Fibroblast of lung (primary cell): ENCODE measurements around the gene TMEM232.

ENCODE experiments used
- CTCF ChIP-seq, 2 donors: IDR thresholded peaks in 1 of 2; conservative IDR thresholded peaks in 1 of 2; 1 replicate in 1 of 2; 2 replicates in 1 of 2; pipeline ENCODE4 v1.5.1; 2011 to 2012; ENCODE audit warnings: low read length in 2 of 2, control low read depth in 1 of 2, inconsistent platforms in 1 of 2, low read depth in 1 of 2, mild to moderate bottlenecking in 1 of 2
- EZH2 ChIP-seq: IDR thresholded peaks from 2 replicates; pipeline ENCODE4 v1.5.1; 2012; ENCODE audit warnings: low read length, control low read depth, mild to moderate bottlenecking; ENCODE audit errors: missing control alignments

DNA sequence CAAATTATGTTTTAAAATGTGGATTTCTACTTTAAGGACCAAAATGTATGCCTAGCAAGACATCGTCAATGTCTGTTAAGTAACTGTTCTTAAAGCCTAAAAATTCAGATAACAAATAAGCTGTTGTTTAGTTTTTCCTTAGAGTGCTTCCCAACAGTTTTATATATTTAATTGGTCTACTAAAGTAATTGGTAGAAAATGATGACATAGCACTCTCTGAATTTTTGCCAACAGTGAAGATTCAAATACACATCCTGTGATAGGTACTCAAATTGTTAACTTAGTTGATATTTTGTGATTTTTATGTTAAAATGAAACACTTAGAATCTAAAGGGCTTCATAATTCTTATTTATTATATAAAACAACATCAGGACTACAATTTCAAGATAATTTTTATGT, 107.5 kb downstream of the TMEM232 start:
- TF ChIP-seq CTCF (conservative IDR thresholded peaks at IDR 0.05 in 1 of 2, IDR thresholded peaks at IDR 0.05 in 1 of 2; ENCODE audit: low read depth in 1 of 2, low read length in 2 of 2): no peak
- TF ChIP-seq EZH2: no peak
